ENCODE results near the gene RTF2. TPM values are rescaled to one million over a fixed set of nuclear protein-coding genes. Genes with fewer than 3 reads are reported as not detected.

RTF2 gene
- total and polyA plus RNA-seq, 2 of the 4 experiments (the other 2 are of a cell fraction): 102 to 109 TPM

GRCh38 chr20:56537997-56538396 is 69.6 kb downstream of the RTF2 start:
- in situ Hi-C loops (cut with MboI; ENCODE audit: low sequenced_read_pairs): no loop called here
- Histone ChIP-seq H2AFZ (replicated peaks; ENCODE audit: low read length, poor library complexity) (no peak overlapping the region), H4K8ac (ENCODE audit: low read depth in 2 of 2, low read length in 2 of 2) (no peak overlapping the region), H3K9ac (ENCODE audit: low read depth, low read length) (no peak overlapping the region), H2BK120ac (ENCODE audit: low read depth, low read length) (no peak overlapping the region), H3K56ac (ENCODE audit: extremely low read depth, insufficient read depth, low read length) (no peak overlapping the region), H2AK9ac (replicated peaks; ENCODE audit: low read depth, low read length, poor library complexity) (no peak overlapping the region), H2BK15ac (ENCODE audit: low read depth, low read length) (no peak overlapping the region), H3K9me1 (ENCODE audit: insufficient read depth, low read length) (no peaks in the 10 kb centered on the region; the same call in 1 of the 2 replicates), H3K4me2 (ENCODE audit: low read depth, low read length) (no peak overlapping the region), H2BK5ac (ENCODE audit: low read depth, low read length, poor library complexity, severe bottlenecking) (no peak overlapping the region), H3K4ac (ENCODE audit: low read depth, low read length) (no peak overlapping the region), H3K4me3 (ENCODE audit: insufficient read depth, low read depth, low read length) (no peak overlapping the region), H3K9me3 (ENCODE audit: control insufficient read depth, insufficient read depth, low read length) (no peaks in the 10 kb centered on the region), H3K23ac (ENCODE audit: low read depth, low read length) (no peak overlapping the region), H4K91ac (ENCODE audit: insufficient read depth, low read depth, low read length) (no peak overlapping the region), H3K14ac (replicated peaks; ENCODE audit: low read depth, low read length) (no peak overlapping the region), H3K27me3 (ENCODE audit: control insufficient read depth, insufficient read depth, low read length) (no peaks in the 10 kb centered on the region; the same call in 1 of the 2 replicates), H3K27ac (ENCODE audit: insufficient read depth, low read length) (no peak overlapping the region), H3K36me3 (ENCODE audit: control insufficient read depth, insufficient read depth, low read length) (no peaks in the 10 kb centered on the region), H2AK5ac (ENCODE audit: low read depth, low read length) (no peak overlapping the region), H4K20me1 (ENCODE audit: insufficient read depth, low read length) (no peaks in the 10 kb centered on the region), H4K5ac (ENCODE audit: low read depth, low read length) (no peak overlapping the region), H3K79me1 (ENCODE audit: low read depth in 1 of 2, low read length in 2 of 2) (no peaks in the 10 kb centered on the region), H3K18ac (ENCODE audit: low read depth, low read length) (no peak overlapping the region), H3K4me1 (ENCODE audit: control insufficient read depth, insufficient read depth, low read length) (no peaks in the 10 kb centered on the region), H2BK20ac (ENCODE audit: low read depth, low read length) (no peak overlapping the region)
- no TSS peak for BruUV-seq (replicated peaks)
- TF ChIP-seq CHD1 (IDR thresholded peaks at IDR 0.05; ENCODE audit: low read depth, low read length): no peak
- TF ChIP-seq POLR2A (IDR thresholded peaks at IDR 0.05; ENCODE audit: low read depth, low read length): no peak
- TF ChIP-seq SMC3 (IDR thresholded peaks at IDR 0.05; ENCODE audit: low read depth, low read length): no peak
- no peak for TF ChIP-seq RCOR1 (IDR thresholded peaks at IDR 0.05; ENCODE audit: insufficient replicate concordance, low read length)
- TF ChIP-seq MAFK (IDR thresholded peaks at IDR 0.05; ENCODE audit: low read depth, low read length): no peak
- TF ChIP-seq, protein P1, sequence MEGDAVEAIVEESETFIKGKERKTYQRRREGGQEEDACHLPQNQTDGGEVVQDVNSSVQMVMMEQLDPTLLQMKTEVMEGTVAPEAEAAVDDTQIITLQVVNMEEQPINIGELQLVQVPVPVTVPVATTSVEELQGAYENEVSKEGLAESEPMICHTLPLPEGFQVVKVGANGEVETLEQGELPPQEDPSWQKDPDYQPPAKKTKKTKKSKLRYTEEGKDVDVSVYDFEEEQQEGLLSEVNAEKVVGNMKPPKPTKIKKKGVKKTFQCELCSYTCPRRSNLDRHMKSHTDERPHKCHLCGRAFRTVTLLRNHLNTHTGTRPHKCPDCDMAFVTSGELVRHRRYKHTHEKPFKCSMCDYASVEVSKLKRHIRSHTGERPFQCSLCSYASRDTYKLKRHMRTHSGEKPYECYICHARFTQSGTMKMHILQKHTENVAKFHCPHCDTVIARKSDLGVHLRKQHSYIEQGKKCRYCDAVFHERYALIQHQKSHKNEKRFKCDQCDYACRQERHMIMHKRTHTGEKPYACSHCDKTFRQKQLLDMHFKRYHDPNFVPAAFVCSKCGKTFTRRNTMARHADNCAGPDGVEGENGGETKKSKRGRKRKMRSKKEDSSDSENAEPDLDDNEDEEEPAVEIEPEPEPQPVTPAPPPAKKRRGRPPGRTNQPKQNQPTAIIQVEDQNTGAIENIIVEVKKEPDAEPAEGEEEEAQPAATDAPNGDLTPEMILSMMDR (conservative IDR thresholded peaks at IDR 0.05; ENCODE audit: low read depth, low read length): no peak
- TF ChIP-seq BHLHE40 (IDR thresholded peaks at IDR 0.05; ENCODE audit: low read depth, low read length): no peak
- no peak for TF ChIP-seq USF2 (IDR thresholded peaks at IDR 0.05; ENCODE audit: low read depth, low read length)
- no peak for TF ChIP-seq MAZ (IDR thresholded peaks at IDR 0.05; ENCODE audit: borderline replicate concordance, low read depth, low read length)
- TF ChIP-seq, protein P2, sequence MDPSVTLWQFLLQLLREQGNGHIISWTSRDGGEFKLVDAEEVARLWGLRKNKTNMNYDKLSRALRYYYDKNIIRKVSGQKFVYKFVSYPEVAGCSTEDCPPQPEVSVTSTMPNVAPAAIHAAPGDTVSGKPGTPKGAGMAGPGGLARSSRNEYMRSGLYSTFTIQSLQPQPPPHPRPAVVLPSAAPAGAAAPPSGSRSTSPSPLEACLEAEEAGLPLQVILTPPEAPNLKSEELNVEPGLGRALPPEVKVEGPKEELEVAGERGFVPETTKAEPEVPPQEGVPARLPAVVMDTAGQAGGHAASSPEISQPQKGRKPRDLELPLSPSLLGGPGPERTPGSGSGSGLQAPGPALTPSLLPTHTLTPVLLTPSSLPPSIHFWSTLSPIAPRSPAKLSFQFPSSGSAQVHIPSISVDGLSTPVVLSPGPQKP (IDR thresholded peaks at IDR 0.05; ENCODE audit: borderline replicate concordance, low read depth, low read length): no peak
- TF ChIP-seq FOS (IDR thresholded peaks at IDR 0.05; ENCODE audit: low read depth, low read length): no peak
- TF ChIP-seq RFX5 (IDR thresholded peaks at IDR 0.05; ENCODE audit: low read depth, low read length): no peak
- intact Hi-C loops (cut with micrococcal nuclease): no loop called here
- ChIA-PET CTCF (no interaction called here), POLR2A (ENCODE audit: unreplicated experiment) (no interaction called here)
- 100% methylated on average over 1 of the region's 3 CpGs; no CpG with 5 or more reads in 1 of the 2 experiments for WGBS, 2 experiments (ENCODE audit: extremely low coverage in 2 of 2, insufficient read length in 1 of 2)
- no peak for DNase-seq
- ATAC-seq (ENCODE audit: low read depth): no peak
- dilution Hi-C loops (cut with HindIII; ENCODE audit: low sequenced_read_pairs, unreplicated experiment): no loop called here
